OCI-LY1 (cell line): ENCODE results near the gene RNF217.

ENCODE experiments used
- H2AFZ ChIP-seq: fragments of 200-600 bp; sonication (generic), shearing (Covaris generic); 2 replicates; pipeline ENCODE4 v1.6.0; 2014; ENCODE audit warnings: antibody characterized with exemption, mild to moderate bottlenecking, low read length
- H3F3A ChIP-seq: fragments of 200-600 bp; sonication (generic), shearing (Covaris generic); 2 replicates; pipeline ENCODE4 v1.6.0; 2014; ENCODE audit warnings: mild to moderate bottlenecking, antibody characterized with exemption, low read length, moderate library complexity; ENCODE audit not compliant: insufficient read depth
- H3K27ac ChIP-seq: fragments of 200-600 bp; sonication (generic); 2 replicates; pipeline ENCODE4 v1.5.1; 2014; ENCODE audit warnings: low read length, mixed run types, mild to moderate bottlenecking, low read depth; ENCODE audit not compliant: poor library complexity, severe bottlenecking
- H3K27me3 ChIP-seq: fragments of 200-600 bp; sonication (generic); 2 replicates; pipeline ENCODE4 v1.6.0; 2014; ENCODE audit warnings: antibody characterized with exemption, mild to moderate bottlenecking, low read length, moderate library complexity; ENCODE audit not compliant: insufficient read depth
- H3K36me3 ChIP-seq: fragments of 200-600 bp; sonication (generic); 2 replicates; pipeline ENCODE4 v1.6.1; 2014; ENCODE audit warnings: mild to moderate bottlenecking, antibody characterized with exemption, low read length, moderate library complexity, mixed read lengths; ENCODE audit not compliant: insufficient read depth
- H3K4me1 ChIP-seq: fragments of 200-600 bp; sonication (generic); 2 replicates; pipeline ENCODE4 v1.5.1; 2014; ENCODE audit warnings: mild to moderate bottlenecking, low read length, moderate library complexity; ENCODE audit not compliant: insufficient read depth, severe bottlenecking
- H3K4me2 ChIP-seq: fragments of 200-600 bp; sonication (generic), shearing (Covaris generic); 2 replicates; pipeline ENCODE4 v1.6.1; 2014; ENCODE audit warnings: low read length
- H3K4me3 ChIP-seq: fragments of 200-600 bp; sonication (generic); 2 replicates; pipeline ENCODE4 v1.5.1; 2014; ENCODE audit warnings: low read length, low read depth, mild to moderate bottlenecking, mixed read lengths; ENCODE audit not compliant: poor library complexity, severe bottlenecking
- H3K79me2 ChIP-seq: fragments of 200-600 bp; shearing (Covaris generic); 2 replicates; pipeline ENCODE4 v1.6.1; 2016; ENCODE audit warnings: mixed run types, low read length, mixed read lengths; ENCODE audit not compliant: insufficient read depth
- H3K9ac ChIP-seq: fragments of 200-600 bp; sonication (generic), shearing (Covaris generic); 2 replicates; pipeline ENCODE4 v1.6.1; 2014; ENCODE audit warnings: mild to moderate bottlenecking, low read length, mixed read lengths
- H3K9me2 ChIP-seq: fragments of 200-600 bp; sonication (generic), shearing (Covaris generic); 2 replicates; pipeline ENCODE4 v1.6.1; 2014; ENCODE audit warnings: low read depth, mild to moderate bottlenecking, low read length, mixed read lengths
- H3K9me3 ChIP-seq: fragments of 200-600 bp; shearing (Covaris generic); 2 replicates; pipeline ENCODE4 v1.6.1; 2014; ENCODE audit warnings: low read length, mixed read lengths
- H4K20me1 ChIP-seq: fragments of 200-600 bp; sonication (generic), shearing (Covaris generic); 2 replicates; pipeline ENCODE4 v1.6.0; 2016; ENCODE audit warnings: mild to moderate bottlenecking, low read length; ENCODE audit not compliant: insufficient read depth
- EZH2 ChIP-seq: fragments of 200-600 bp; sonication (generic), shearing (Covaris generic); IDR thresholded peaks from 2 replicates; pipeline ENCODE4 v1.8.0; 2017; ENCODE audit warnings: borderline replicate concordance, mixed run types, mild to moderate bottlenecking, antibody characterized with exemption, low read length, moderate library complexity, mixed read lengths
- TF ChIP-seq, protein P1 (sequence below): fragments of 200-600 bp; sonication (generic), shearing (Covaris generic); IDR thresholded peaks from 2 replicates; pipeline ENCODE4 v1.5.1; 2017; ENCODE audit warnings: mild to moderate bottlenecking, antibody characterized with exemption, low read length, moderate library complexity, mixed read lengths

Gene RNF217

DNA sequence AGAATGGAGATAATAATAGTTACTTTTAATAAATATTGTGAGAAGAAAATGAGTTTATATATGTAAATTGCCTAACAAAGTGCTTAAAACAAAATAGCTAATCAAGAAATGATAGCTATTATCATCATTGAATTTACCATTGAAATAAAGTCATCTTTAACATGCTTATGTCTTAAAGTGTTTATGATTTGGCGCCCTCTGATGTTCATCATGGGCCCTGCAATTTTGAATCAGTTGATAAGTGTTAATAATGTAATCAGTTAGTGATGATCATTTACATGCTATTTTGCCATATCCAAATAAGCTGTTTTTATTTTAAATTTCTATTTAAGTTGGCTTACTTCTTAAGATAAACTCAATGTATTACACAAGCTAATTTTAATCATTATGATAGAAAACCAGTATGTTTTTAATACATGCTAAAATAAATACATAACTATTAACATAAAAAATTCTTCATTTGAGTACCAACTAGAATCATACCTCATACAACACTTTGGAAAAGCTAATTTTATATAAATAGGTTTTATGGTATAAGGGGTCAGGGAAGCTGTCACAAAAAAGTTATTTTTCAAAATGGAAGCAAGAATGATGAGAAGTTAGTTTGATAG is 152.1 kb downstream of the RNF217 start:
- TF ChIP-seq, protein P1, sequence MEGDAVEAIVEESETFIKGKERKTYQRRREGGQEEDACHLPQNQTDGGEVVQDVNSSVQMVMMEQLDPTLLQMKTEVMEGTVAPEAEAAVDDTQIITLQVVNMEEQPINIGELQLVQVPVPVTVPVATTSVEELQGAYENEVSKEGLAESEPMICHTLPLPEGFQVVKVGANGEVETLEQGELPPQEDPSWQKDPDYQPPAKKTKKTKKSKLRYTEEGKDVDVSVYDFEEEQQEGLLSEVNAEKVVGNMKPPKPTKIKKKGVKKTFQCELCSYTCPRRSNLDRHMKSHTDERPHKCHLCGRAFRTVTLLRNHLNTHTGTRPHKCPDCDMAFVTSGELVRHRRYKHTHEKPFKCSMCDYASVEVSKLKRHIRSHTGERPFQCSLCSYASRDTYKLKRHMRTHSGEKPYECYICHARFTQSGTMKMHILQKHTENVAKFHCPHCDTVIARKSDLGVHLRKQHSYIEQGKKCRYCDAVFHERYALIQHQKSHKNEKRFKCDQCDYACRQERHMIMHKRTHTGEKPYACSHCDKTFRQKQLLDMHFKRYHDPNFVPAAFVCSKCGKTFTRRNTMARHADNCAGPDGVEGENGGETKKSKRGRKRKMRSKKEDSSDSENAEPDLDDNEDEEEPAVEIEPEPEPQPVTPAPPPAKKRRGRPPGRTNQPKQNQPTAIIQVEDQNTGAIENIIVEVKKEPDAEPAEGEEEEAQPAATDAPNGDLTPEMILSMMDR = peak; percentile 80
- TF ChIP-seq EZH2 = no peak
- Histone ChIP-seq H3F3A (no peaks in the 10 kb centered on the region), H2AFZ (no peak overlapping the region), H4K20me1 (no peaks in the 10 kb centered on the region), H3K9me2 (no peaks in the 10 kb centered on the region), H3K4me2 (no peak overlapping the region), H3K27ac (no peak overlapping the region), H3K27me3 (no peaks in the 10 kb centered on the region), H3K4me3 (no peak overlapping the region), H3K4me1 (no peaks in the 10 kb centered on the region), H3K9me3 (peaks cover 4% of the 10 kb centered on the region; the same call in 1 of the 2 replicates), H3K79me2 (no peaks in the 10 kb centered on the region), H3K9ac (no peak overlapping the region), H3K36me3 (no peaks in the 10 kb centered on the region)

DNA sequence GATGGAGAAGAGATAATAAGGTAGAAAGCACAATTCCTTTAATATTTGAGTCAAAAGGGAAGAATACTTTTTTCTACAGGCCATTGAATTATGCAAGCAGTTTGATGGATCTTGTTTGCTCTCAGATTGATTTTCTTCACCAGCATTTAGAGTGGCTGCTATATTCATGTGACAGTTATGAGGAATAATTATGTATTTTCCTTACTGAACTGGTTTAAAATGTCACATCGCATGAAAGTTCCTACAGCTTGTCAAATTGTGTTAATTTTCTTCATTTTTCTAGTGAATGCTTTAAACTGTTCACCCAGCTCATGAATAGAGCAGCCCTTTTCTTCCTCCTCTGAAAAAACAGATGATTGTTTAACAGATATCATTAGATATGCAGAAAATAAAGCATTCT is 153.9 kb downstream of the RNF217 start:
- Histone ChIP-seq H3K79me2 (no peaks in the 10 kb centered on the region), H3K27me3 (no peaks in the 10 kb centered on the region), H3K36me3 (no peaks in the 10 kb centered on the region), H3K9me2 (no peaks in the 10 kb centered on the region), H2AFZ (no peak overlapping the region), H3K9ac (no peak overlapping the region), H3F3A (no peaks in the 10 kb centered on the region), H4K20me1 (no peaks in the 10 kb centered on the region), H3K4me3 (no peak overlapping the region), H3K4me1 (no peaks in the 10 kb centered on the region), H3K27ac (no peak overlapping the region), H3K9me3 (peaks cover 4% of the 10 kb centered on the region; the same call in 1 of the 2 replicates), H3K4me2 (no peak overlapping the region)
- TF ChIP-seq, protein P1 = no peak
- no peak for TF ChIP-seq EZH2

DNA sequence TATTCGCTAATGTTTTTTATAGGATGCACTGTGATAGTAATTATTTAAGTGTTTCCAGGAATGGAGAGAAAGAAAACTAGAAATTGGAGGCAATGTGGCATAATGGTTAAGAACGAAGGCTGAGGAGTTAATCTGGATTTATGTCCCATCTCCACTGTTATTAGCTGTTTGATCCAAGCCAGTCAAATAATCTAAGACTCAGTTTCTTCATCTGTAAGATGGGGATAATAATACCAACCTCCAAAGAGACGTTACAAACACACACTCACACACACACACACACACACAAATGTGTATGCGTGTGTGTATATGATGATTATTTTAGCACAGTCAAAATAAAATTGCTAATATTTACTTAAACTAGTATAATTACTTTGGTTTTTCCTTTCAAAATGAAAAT is 154.5 kb downstream of the RNF217 start:
- Histone ChIP-seq H3K9me3 (no peaks in the 10 kb centered on the region), H3K9ac (no peak overlapping the region), H3K27me3 (no peaks in the 10 kb centered on the region), H3K27ac (no peak overlapping the region), H3K4me1 (no peaks in the 10 kb centered on the region), H2AFZ (no peak overlapping the region), H3K36me3 (no peaks in the 10 kb centered on the region), H3K9me2 (no peaks in the 10 kb centered on the region), H3K4me2 (no peak overlapping the region), H3K79me2 (no peaks in the 10 kb centered on the region), H3K4me3 (no peak overlapping the region), H3F3A (no peaks in the 10 kb centered on the region), H4K20me1 (no peaks in the 10 kb centered on the region)
- no peak for TF ChIP-seq EZH2
- TF ChIP-seq, protein P1 = no peak
